Stimulated activated CD8-positive, alpha-beta memory T cell treated with anti-CD3 and anti-CD28 coated beads, Interleukin-12 subunit alpha, Interleukin-12 subunit beta, amount 100 ng/mL, for 24 hours (primary cell): ENCODE results near the gene TMEM178B.

ENCODE experiments used
- DNase-seq: peaks from one replicate; pipeline ENCODE4 v3.0.0-alpha.2; 2020; ENCODE audit errors: extremely low read depth

Gene TMEM178B

GRCh38 chr7:141263983-141264382, 190.1 kb downstream of the TMEM178B start:
- DNase-seq = no peak

- DNase-seq = no peak
Measured at GRCh38 chr7:141264511-141264910, 190.6 kb downstream of the TMEM178B start.

- no peak for DNase-seq
Measured at GRCh38 chr7:141265668-141266067, 191.8 kb downstream of the TMEM178B start.

- no peak for DNase-seq
Measured at GRCh38 chr7:141268614-141269013, 194.8 kb downstream of the TMEM178B start.

- no peak for DNase-seq
Measured at GRCh38 chr7:141271451-141271850, 197.6 kb downstream of the TMEM178B start.

GRCh38 chr7:141272417-141272816, 198.6 kb downstream of the TMEM178B start:
- DNase-seq = no peak

- DNase-seq = no peak
Measured at GRCh38 chr7:141275350-141275749, 201.5 kb downstream of the TMEM178B start.

- DNase-seq = no peak
Measured at GRCh38 chr7:141276031-141276430, 202.2 kb downstream of the TMEM178B start.

GRCh38 chr7:141280100-141280499, 206.2 kb downstream of the TMEM178B start:
- no peak for DNase-seq

- no peak for DNase-seq
Measured at GRCh38 chr7:141281311-141281710, 207.4 kb downstream of the TMEM178B start.

GRCh38 chr7:141286522-141286921, 212.7 kb downstream of the TMEM178B start:
- no peak for DNase-seq

- no peak for DNase-seq
Measured at GRCh38 chr7:141287936-141288335, 214.1 kb downstream of the TMEM178B start.

GRCh38 chr7:141288626-141289025, 214.8 kb downstream of the TMEM178B start:
- no peak for DNase-seq

- DNase-seq = no peak
Measured at GRCh38 chr7:141290365-141290764, 216.5 kb downstream of the TMEM178B start.

GRCh38 chr7:141290973-141291372, 217.1 kb downstream of the TMEM178B start:
- DNase-seq = no peak

- DNase-seq = no peak
Measured at GRCh38 chr7:141291541-141291940, 217.7 kb downstream of the TMEM178B start.

GRCh38 chr7:141294143-141294829, 220.4 kb downstream of the TMEM178B start:
- DNase-seq = no peak

- no peak for DNase-seq
Measured at GRCh38 chr7:141295367-141295895, 221.6 kb downstream of the TMEM178B start.

- DNase-seq = no peak
Measured at GRCh38 chr7:141300816-141301215, 227.0 kb downstream of the TMEM178B start.

- no peak for DNase-seq
Measured at GRCh38 chr7:141301544-141301943, 227.7 kb downstream of the TMEM178B start.

GRCh38 chr7:141302617-141303016, 228.8 kb downstream of the TMEM178B start:
- no peak for DNase-seq

GRCh38 chr7:141304291-141304690, 230.4 kb downstream of the TMEM178B start:
- no peak for DNase-seq

GRCh38 chr7:141306081-141306480, 232.2 kb downstream of the TMEM178B start:
- no peak for DNase-seq

GRCh38 chr7:141312395-141312794, 238.5 kb downstream of the TMEM178B start:
- DNase-seq = no peak
